PC-9 (cell line): ENCODE measurements around the gene MOB3B.

Experiments
- EZH2 ChIP-seq: fragments of 200-600 bp; sonication (generic); IDR thresholded peaks from 2 replicates; pipeline ENCODE4 v1.8.0; 2017; ENCODE audit warnings: antibody characterized with exemption, low read depth
- TF ChIP-seq, protein P1 (sequence below): fragments of 200-600 bp; sonication (generic); conservative IDR thresholded peaks from 2 replicates; pipeline ENCODE4 v1.6.1; 2017; ENCODE audit warnings: mixed run types, antibody characterized with exemption, mild to moderate bottlenecking, moderate library complexity

DNA sequence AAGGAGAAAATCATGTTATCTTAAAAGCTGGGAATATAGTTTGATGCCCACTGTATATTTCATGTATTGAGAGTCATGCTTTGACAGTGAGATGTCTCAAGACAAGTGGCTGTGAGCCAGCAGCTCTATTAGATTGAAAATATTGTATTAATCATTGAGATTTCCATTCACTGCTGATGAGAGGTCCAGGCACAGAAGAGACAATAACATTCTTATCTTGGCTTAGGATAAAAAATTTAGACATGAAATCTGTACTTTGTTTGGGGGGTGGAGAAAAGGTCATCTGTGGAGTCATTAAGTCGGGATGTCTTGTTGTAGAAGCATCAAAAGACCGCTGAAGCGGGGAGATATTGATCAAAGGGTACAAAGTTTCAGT, 134.8 kb downstream of the MOB3B start:
- TF ChIP-seq, protein P1, sequence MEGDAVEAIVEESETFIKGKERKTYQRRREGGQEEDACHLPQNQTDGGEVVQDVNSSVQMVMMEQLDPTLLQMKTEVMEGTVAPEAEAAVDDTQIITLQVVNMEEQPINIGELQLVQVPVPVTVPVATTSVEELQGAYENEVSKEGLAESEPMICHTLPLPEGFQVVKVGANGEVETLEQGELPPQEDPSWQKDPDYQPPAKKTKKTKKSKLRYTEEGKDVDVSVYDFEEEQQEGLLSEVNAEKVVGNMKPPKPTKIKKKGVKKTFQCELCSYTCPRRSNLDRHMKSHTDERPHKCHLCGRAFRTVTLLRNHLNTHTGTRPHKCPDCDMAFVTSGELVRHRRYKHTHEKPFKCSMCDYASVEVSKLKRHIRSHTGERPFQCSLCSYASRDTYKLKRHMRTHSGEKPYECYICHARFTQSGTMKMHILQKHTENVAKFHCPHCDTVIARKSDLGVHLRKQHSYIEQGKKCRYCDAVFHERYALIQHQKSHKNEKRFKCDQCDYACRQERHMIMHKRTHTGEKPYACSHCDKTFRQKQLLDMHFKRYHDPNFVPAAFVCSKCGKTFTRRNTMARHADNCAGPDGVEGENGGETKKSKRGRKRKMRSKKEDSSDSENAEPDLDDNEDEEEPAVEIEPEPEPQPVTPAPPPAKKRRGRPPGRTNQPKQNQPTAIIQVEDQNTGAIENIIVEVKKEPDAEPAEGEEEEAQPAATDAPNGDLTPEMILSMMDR, result no peak
- TF ChIP-seq EZH2, result no peak
